ENCODE measurements around the gene TEX29.

The TEX29 gene

DNA sequence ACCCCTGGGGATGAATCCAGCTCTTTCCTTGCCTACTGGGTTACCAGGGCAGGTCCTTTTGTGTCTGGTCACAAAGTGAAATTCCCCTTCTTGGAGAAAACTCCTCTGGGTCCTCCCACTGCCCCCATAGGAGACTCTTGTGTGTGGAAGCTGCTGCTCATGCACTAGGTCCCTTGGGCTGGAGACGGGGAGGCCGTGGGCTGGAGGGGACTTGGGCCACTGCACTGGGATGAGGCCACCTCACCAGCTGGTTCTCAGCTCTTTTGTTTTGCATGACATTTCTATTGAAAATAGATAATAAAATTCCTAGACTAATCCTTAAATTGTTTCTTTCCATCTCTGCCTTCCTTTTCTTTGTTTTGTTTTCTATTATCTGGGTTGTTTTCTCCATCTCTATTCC lies 62.4 kb downstream of the TEX29 start:
- H3K27ac ChIP-seq: no peak overlapping the region
- ChIA-PET POLR2A (ENCODE audit: low non-redundant PET) (no interaction called here), CTCF (no interaction called here)
- TF ChIP-seq, protein P1, sequence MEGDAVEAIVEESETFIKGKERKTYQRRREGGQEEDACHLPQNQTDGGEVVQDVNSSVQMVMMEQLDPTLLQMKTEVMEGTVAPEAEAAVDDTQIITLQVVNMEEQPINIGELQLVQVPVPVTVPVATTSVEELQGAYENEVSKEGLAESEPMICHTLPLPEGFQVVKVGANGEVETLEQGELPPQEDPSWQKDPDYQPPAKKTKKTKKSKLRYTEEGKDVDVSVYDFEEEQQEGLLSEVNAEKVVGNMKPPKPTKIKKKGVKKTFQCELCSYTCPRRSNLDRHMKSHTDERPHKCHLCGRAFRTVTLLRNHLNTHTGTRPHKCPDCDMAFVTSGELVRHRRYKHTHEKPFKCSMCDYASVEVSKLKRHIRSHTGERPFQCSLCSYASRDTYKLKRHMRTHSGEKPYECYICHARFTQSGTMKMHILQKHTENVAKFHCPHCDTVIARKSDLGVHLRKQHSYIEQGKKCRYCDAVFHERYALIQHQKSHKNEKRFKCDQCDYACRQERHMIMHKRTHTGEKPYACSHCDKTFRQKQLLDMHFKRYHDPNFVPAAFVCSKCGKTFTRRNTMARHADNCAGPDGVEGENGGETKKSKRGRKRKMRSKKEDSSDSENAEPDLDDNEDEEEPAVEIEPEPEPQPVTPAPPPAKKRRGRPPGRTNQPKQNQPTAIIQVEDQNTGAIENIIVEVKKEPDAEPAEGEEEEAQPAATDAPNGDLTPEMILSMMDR (conservative IDR thresholded peaks at IDR 0.05; ENCODE audit: low read depth): no peak
- no peak for DNase-seq (ENCODE audit: low spot score)

DNA sequence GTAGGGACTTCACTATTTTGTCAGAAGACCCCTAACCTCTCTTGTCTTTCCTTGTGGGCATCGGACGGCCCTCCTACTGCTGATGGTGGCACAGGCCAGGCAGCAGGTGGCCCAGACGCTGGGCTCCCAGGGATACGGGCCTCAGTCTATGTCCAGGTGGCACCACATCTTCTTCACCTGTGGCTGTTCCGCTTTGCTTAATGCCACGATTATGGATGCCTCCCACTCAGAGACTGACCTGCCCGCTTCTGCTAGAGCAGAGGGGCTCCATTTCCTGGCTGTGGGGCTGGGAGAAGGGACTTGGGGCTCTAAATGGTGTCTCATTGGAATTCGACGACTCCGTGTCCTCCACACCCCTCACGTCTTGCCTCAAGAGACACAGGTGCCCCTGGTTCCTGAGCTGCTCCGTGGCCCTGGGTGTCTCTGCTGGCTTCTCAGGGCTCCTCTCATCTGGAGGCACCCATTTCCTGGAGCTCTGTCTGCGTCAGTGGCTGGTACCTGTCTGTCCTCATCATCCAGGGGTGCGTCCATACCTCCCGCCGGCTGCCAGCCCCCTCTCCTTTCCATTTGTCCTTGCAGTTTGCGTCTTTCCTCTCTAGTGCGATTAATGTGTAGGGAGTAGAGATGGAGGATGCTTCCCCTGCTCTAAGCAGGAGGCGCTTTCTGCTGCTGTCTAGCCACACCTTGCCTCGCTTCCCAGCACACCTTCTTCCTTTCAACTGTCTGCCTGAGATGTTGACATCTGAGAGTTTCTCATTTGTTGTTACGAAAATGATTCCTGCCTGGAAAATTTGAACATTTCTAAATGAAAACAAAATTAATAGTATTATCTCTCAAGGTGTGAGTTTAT lies 63.4 kb downstream of the TEX29 start:
- no peak for DNase-seq (ENCODE audit: low spot score)
- TF ChIP-seq, protein P1 (conservative IDR thresholded peaks at IDR 0.05; ENCODE audit: low read depth): no peak
- ChIA-PET POLR2A (ENCODE audit: low non-redundant PET) (no interaction called here), CTCF (no interaction called here)
- no peak overlapping the region for H3K27ac ChIP-seq

DNA sequence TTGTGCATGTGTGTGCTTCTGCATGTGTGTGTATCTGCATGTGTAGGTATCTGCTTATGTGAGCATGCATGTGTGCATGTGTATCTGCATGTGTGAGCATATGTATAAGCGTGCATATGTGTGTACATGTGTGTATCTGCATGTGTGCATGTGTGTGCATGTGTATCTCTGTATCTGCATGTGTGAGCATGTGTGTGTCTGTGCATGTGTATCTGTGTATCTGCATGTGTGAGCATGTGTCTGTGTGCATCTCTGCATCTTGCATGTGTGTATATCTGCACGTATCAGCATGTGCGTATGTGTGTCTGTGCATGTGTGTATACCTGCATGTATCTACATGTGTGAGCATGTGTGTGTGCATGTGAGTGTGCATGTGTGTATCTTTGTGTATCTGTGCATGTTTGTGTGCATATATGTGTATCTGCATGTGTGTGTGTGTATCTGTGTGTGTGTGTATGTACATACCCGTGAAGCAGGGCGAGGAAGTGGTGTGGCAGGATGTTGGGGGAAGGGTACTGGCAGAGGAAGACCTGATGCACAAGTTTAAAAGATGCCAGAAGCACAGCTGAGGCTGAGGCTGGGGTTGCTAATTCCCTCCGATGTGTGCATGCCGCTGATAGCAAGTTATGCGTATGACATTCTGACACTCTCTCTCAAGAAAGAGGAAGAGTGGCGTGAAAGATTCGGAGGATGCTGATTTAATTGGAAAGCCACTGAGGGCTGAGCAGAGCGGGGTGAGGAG lies 64.2 kb downstream of the TEX29 start:
- no peak for DNase-seq (ENCODE audit: low spot score)
- ChIA-PET CTCF (no interaction called here), POLR2A (ENCODE audit: low non-redundant PET) (no interaction called here)
- TF ChIP-seq, protein P1 (conservative IDR thresholded peaks at IDR 0.05; ENCODE audit: low read depth): no peak
- H3K27ac ChIP-seq: no peak overlapping the region

DNA sequence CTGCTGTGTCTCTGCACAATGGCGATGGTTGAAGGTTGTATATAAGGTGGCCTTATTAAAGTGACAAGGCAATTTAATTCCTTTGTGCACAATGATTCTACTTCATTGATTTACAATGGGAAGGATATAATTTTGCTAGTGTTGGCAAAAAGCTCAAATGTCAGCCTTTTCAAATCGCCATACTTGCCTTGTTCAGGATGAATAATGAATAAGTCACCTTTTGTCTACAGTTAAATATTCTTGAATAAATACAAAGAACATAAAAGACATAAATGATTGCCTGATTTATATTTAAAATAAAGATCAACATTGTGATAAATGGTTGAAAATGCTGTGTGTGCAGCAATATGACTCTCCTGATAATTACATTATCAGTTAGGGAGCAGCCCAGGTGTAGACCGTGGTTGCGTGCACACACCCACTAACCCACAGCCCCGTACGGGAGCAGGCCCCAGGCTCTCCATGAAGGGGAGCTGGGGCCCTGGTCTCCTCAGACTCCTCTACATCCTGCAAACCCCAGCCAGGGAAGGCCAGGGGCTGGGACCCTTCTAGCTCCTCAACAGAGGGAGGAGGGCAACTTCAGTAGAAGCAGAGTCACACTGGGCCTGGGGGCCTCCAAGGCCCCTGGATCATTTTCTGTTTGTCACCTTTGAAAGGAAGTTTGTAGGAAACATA lies 64.9 kb downstream of the TEX29 start:
- CTCF ChIA-PET: no interaction called here
- POLR2A ChIA-PET (ENCODE audit: low non-redundant PET): no interaction called here
- TF ChIP-seq, protein P1 (conservative IDR thresholded peaks at IDR 0.05; ENCODE audit: low read depth): no peak
- no peak overlapping the region for H3K27ac ChIP-seq
- no peak for DNase-seq (ENCODE audit: low spot score)

DNA sequence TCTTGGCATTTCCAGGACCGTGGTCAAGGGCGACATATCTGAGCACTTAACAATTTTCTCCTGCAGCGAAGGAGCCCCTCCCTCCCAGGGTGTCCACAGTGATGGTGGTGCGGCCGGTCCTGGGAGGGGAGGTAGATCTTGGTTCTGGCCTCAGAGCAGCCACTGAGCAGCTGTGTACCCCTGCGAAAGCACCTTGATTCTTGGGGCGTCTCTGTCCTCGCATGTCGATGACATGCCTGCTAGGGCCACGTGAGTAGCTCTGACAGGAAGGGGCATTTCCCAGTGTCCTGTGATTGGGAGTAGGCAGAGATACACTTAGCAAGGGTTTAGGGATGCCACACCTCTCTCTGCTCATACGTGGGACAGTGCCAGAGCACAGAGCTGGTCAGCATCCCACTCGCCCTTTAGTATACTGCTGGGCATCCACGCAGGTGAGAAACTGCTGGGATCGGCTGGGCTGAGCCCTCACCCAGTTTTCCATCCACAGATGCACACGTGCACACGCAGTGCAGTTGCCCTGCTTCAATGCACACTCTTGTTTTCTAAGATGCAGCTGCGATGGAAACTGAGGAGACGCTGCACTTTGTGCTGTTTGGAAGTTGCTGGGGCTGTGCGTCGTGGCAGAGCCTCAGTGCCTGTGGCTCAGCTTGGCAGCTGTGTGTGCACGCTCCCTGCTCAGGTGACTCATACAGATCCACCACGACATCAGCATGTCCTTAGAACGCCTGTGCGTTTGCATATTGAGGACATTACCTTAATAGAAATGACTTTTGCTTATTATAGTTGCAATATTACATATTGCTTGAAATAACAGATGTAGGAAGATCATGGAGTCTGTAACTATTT lies 66.8 kb downstream of the TEX29 start:
- H3K27ac ChIP-seq: no peak overlapping the region
- TF ChIP-seq, protein P1 (conservative IDR thresholded peaks at IDR 0.05; ENCODE audit: low read depth): no peak
- ChIA-PET POLR2A (ENCODE audit: low non-redundant PET) (no interaction called here), CTCF (interaction anchor here (0.6 kb wide), 1 partner anchor 1063 kb away, joined by 3 read pairs; no protein-coding TSS in a partner anchor)
- DNase-seq (ENCODE audit: low spot score): no peak

Measured in RWPE1 (cell line).